GM12878 (cell line): ENCODE measurements around the gene DBI. TPM values are rescaled to one million over a fixed set of nuclear protein-coding genes. Genes with fewer than 3 reads are reported as not detected.

ENCODE experiments used
- CHD1 ChIP-seq: IDR thresholded peaks from 2 replicates; pipeline ENCODE4 v1.6.1; 2012; ENCODE audit warnings: low read depth, low read length, improper control_type of control experiment
- MTA2 ChIP-seq: fragments of 450-650 bp; IDR thresholded peaks from 2 replicates; pipeline ENCODE4 v1.6.1; 2016; ENCODE audit warnings: low read depth, mild to moderate bottlenecking, moderate library complexity
- MYB ChIP-seq: fragments of 150-350 bp; IDR thresholded peaks from 2 replicates; pipeline ENCODE4 v1.6.1; 2014; ENCODE audit warnings: mild to moderate bottlenecking, low read depth, low read length, borderline replicate concordance
- PRDM15 ChIP-seq: fragments of 450-650 bp; formaldehyde crosslinking; IDR thresholded peaks from 2 replicates; pipeline ENCODE4 v1.4.0; 2020; ENCODE audit warnings: mild to moderate bottlenecking, moderate library complexity
- RAD21 ChIP-seq: IDR thresholded peaks from 2 replicates; pipeline ENCODE4 v1.6.1; 2011; ENCODE audit warnings: mild to moderate bottlenecking, low read depth, low read length, moderate library complexity; ENCODE audit not compliant: insufficient read depth
- RELB ChIP-seq: fragments of 450-650 bp; IDR thresholded peaks from 2 replicates; pipeline ENCODE4 v1.6.1; 2017; ENCODE audit warnings: low read depth, mild to moderate bottlenecking, moderate library complexity
- USF1 ChIP-seq: IDR thresholded peaks from 2 replicates; pipeline ENCODE4 v1.6.1; 2011; ENCODE audit warnings: borderline replicate concordance, low read depth, mild to moderate bottlenecking, moderate library complexity, mixed read lengths, low read length; ENCODE audit not compliant: insufficient read depth; ENCODE audit errors: extremely low read length
- polyA plus RNA-seq, 11 experiments: library from polyadenylated mRNA; depleted of rRNA in 4 of 11; unstranded in 6 of 11; stranded (reverse) in 5 of 11; fragments of >200 nt; fragmentation: Nextera tagmentation in 4 of 11; fragmentation: Illumina TruSeq in 1 of 11; extraction: Ambion mirVana in 4 of 11; extraction: Trizol in 1 of 11; gene quantifications; 1 replicate in 1 of 11; 2 replicates in 10 of 11; pipeline versions ENCODE4 v1.2.1 to v1.2.3, GENCODE V29; 2011 to 2016; ENCODE audit warnings: inconsistent platforms in 2 of 11, missing spikeins in 2 of 11, low read depth in 1 of 11
- total RNA-seq, 4 experiments: library from RNA; depleted of rRNA in 3 of 4; stranded (reverse); fragments of >200 nt in 3 of 4; fragmentation: Illumina TruSeq in 1 of 4; extraction: Trizol in 1 of 4; gene quantifications; 2 replicates each; pipeline versions ENCODE4 v1.2.1 to v1.2.3, GENCODE V29; 2013 to 2021

Gene DBI
- total and polyA plus RNA-seq, 10 of the 15 experiments (the other 5 are each of a cell fraction or from before 2014, with no cell fraction given) = 248 to 2,567 (median 943) TPM

GRCh38 chr2:119349289-119349688 lies 17.5 kb upstream of the DBI start (continued):
- TF ChIP-seq MYB (no peak), MTA2 (no peak), RELB (no peak), USF1 (no peak), CHD1 (no peak), RAD21 (no peak), PRDM15 (CRISPR knock-in tag) (no peak)
